ENCODE data around the gene NDUFAB1. TPM values are rescaled to one million over a fixed set of nuclear protein-coding genes. Genes with fewer than 3 reads are reported as not detected.

The NDUFAB1 gene
- total RNA-seq, 4 donors from 2014 or later: 166 to 400 (median 323) TPM

- no peak overlapping the region for H3K4me3 ChIP-seq
- ATAC-seq (no peak), DNase-seq (no peak)
- peaks cover 0 to 31% of the 10 kb centered on the region in 2 donors for H3K36me3 ChIP-seq
- intact Hi-C loops (cut with DNase I; ENCODE audit: low total_unique reads): no loop called here
- H3K4me1 ChIP-seq: no peaks in the 10 kb centered on the region
- H3K27me3 ChIP-seq: no peaks in the 10 kb centered on the region
- H3K9me3 ChIP-seq: no peaks in the 10 kb centered on the region
- in situ Hi-C loops (cut with MboI; ENCODE audit: low sequenced_read_pairs in 4 of 4): loop anchor here in 1 of 4 donors (10.0 kb wide), 1 partner anchor 63 kb away; no protein-coding TSS in a partner anchor
- TF ChIP-seq, protein P1, sequence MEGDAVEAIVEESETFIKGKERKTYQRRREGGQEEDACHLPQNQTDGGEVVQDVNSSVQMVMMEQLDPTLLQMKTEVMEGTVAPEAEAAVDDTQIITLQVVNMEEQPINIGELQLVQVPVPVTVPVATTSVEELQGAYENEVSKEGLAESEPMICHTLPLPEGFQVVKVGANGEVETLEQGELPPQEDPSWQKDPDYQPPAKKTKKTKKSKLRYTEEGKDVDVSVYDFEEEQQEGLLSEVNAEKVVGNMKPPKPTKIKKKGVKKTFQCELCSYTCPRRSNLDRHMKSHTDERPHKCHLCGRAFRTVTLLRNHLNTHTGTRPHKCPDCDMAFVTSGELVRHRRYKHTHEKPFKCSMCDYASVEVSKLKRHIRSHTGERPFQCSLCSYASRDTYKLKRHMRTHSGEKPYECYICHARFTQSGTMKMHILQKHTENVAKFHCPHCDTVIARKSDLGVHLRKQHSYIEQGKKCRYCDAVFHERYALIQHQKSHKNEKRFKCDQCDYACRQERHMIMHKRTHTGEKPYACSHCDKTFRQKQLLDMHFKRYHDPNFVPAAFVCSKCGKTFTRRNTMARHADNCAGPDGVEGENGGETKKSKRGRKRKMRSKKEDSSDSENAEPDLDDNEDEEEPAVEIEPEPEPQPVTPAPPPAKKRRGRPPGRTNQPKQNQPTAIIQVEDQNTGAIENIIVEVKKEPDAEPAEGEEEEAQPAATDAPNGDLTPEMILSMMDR (IDR thresholded peaks at IDR 0.05 in 4 of 5, conservative IDR thresholded peaks at IDR 0.05 in 1 of 5): no peak
- TF ChIP-seq POLR2A (IDR thresholded peaks at IDR 0.05): no peak
- no peak overlapping the region for H3K27ac ChIP-seq
Observed at GRCh38 chr16:23607726-23608125, 11.6 kb upstream of the NDUFAB1 start.

DNA sequence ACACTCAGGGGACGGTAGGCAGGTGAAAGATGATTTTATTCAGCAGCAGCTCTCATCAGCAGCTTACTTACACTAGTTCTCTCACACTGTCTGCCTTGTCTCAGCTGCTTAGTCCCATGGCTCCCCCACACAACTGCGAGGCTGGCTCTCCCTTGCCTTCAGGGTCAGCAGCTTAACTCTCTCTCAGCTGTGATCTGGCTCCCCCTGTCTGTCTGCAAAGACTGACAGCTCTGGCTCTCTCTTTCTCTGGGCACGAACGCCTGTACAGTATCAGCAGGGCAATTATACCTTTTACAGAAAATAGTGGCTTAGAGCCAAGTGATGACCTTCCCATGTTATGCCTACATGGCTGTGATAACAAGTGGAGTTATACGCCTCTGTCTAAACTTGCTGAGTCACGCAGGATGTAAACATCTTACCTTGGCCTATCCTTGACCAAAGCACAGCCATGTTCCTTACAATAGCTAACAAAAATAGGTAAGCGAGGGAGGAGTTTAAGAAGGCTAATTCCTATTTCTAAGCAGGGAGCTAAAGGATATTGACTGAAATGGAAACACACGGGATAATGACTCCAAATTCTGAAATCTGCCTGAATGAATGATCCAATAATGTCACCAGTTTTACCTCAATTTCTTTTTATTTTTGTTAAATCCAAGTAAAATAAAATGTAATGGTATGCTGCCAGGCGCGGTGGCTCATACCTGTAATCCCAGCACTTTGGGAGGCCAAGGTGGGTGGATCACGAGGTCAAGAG lies 1.1 kb upstream of the NDUFAB1 start:
- intact Hi-C loops (cut with DNase I; ENCODE audit: low total_unique reads) (loop anchor here (2.0 to 10.0 kb wide), 3 partner anchors 86 to 1392 kb away; partner anchors contain the start of genes COG7, EEF2K and GGA2), in situ Hi-C loops (cut with MboI; ENCODE audit: low sequenced_read_pairs in 4 of 4) (loop anchor here in 1 of 4 donors (5.0 kb wide), 1 partner anchor 40 kb away; the partner anchor contains the start of genes EARS2 and UBFD1)
- ATAC-seq (peak; percentile 34 to 66), DNase-seq (peak; percentile 16 to 78)
- Histone ChIP-seq H3K4me3 (peak overlapping the region in 2 of 4 donors; percentile 52 to 88), H3K4me1 (peaks cover 26% of the 10 kb centered on the region in 2 donors), H3K36me3 (peaks cover 0 to 22% of the 10 kb centered on the region in 2 donors), H3K27ac (peak overlapping the region; percentile 94 to 99 (median 96)), H3K9me3 (no peaks in the 10 kb centered on the region), H3K27me3 (no peaks in the 10 kb centered on the region)
- no peak for TF ChIP-seq POLR2A (IDR thresholded peaks at IDR 0.05)
- TF ChIP-seq, protein P1 (IDR thresholded peaks at IDR 0.05 in 4 of 5, conservative IDR thresholded peaks at IDR 0.05 in 1 of 5): peak in 3 of 5 experiments; percentile 31 to 51 (median 39)

DNA sequence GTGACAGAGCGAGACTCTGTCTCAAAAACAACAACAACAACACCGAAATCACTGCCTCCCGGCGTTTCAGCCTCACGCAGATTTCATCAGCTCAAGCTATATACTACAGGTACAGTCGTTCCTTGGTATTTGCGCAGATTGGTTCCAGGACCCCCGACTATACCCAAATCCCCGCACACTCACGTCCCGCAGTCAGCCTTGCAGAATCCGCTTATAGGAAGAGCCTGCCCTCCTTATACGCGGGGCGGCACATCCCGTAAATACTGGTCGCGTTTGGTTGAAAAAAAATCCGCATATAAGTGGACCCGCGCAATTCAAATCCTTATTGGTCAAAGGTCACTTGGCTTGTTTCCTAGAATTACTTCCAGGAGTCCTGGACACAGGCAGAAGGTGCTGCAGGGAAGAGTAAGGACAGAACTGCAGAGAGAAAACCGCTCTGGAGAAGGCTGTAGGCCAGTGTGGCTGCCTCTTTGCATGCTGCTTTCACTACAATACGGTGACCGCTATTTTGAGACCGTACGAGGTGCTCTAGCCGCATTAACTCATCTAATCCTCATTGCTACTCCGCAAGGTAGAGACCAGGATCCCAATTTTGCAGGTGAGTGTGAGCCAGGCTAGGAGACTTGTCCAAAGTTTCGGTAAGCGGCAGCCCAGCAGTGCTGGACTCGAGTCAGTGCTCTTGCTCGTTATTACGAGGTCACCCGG lies 718 bp downstream of the NDUFAB1 start:
- no peaks in the 10 kb centered on the region for H3K9me3 ChIP-seq
- H3K36me3 ChIP-seq: peaks cover 0 to 27% of the 10 kb centered on the region in 2 donors
- in situ Hi-C loops (cut with MboI; ENCODE audit: low sequenced_read_pairs in 4 of 4) (loop anchor here in 1 of 4 donors (5.0 kb wide), 1 partner anchor 38 kb away; the partner anchor contains the start of genes EARS2 and UBFD1), intact Hi-C loops (cut with DNase I; ENCODE audit: low total_unique reads) (loop anchor here (5.0 to 10.0 kb wide), 2 partner anchors 143 to 1391 kb away; partner anchors contain the start of genes COG7 and EEF2K)
- DNase-seq: no peak
- peak overlapping the region; percentile 94 to 99 (median 96) for H3K27ac ChIP-seq
- TF ChIP-seq POLR2A (IDR thresholded peaks at IDR 0.05): no peak
- TF ChIP-seq, protein P1 (IDR thresholded peaks at IDR 0.05 in 4 of 5, conservative IDR thresholded peaks at IDR 0.05 in 1 of 5): no peak
- H3K4me1 ChIP-seq: peaks cover 26 to 35% of the 10 kb centered on the region in 2 donors
- ATAC-seq: peak; percentile 12 to 14
- no peaks in the 10 kb centered on the region for H3K27me3 ChIP-seq
- H3K4me3 ChIP-seq: peak overlapping the region; percentile 88 to 100 (median 97)

GRCh38 chr16:23594186-23594585 lies 1.9 kb downstream of the NDUFAB1 start:
- DNase-seq: peak in 1 of 2 donors; percentile 63
- Histone ChIP-seq H3K27ac (peak overlapping the region; percentile 94 to 99 (median 96)), H3K4me3 (peak overlapping the region in 1 of 4 donors; percentile 95), H3K27me3 (no peaks in the 10 kb centered on the region), H3K36me3 (peaks cover 0 to 39% of the 10 kb centered on the region in 2 donors), H3K9me3 (no peaks in the 10 kb centered on the region), H3K4me1 (peaks cover 26 to 35% of the 10 kb centered on the region in 2 donors)
- in situ Hi-C loops (cut with MboI; ENCODE audit: low sequenced_read_pairs in 4 of 4): loop anchor here in 1 of 4 donors (5.0 kb wide), 1 partner anchor 37 kb away; the partner anchor contains the start of genes EARS2 and UBFD1
- TF ChIP-seq, protein P1 (IDR thresholded peaks at IDR 0.05 in 4 of 5, conservative IDR thresholded peaks at IDR 0.05 in 1 of 5): no peak
- no peak for TF ChIP-seq POLR2A (IDR thresholded peaks at IDR 0.05)
- intact Hi-C loops (cut with DNase I; ENCODE audit: low total_unique reads): loop anchor here (10.0 kb wide), 1 partner anchor 1389 kb away; the partner anchor contains the start of gene EEF2K
- ATAC-seq: peak; percentile 10 to 22

Measured in gastrocnemius medialis (tissue), 4 donors.